Loucy (cell line): ENCODE data around the gene THAP9.

Experiments
- H2AFZ ChIP-seq: fragments of 200-600 bp; sonication (generic); 2 replicates; pipeline ENCODE4 v1.6.0; 2016; ENCODE audit warnings: antibody characterized with exemption, mild to moderate bottlenecking, low read length, moderate library complexity
- H3F3A ChIP-seq: fragments of 200-600 bp; 2 replicates; pipeline ENCODE4 v1.6.0; 2016; ENCODE audit warnings: antibody characterized with exemption, low read depth, mild to moderate bottlenecking
- H3K27me3 ChIP-seq: fragments of 200-600 bp; sonication (generic); 2 replicates; pipeline ENCODE4 v1.6.1; 2014; ENCODE audit warnings: low read length, mild to moderate bottlenecking; ENCODE audit not compliant: insufficient read depth, poor library complexity, severe bottlenecking
- H3K36me3 ChIP-seq: fragments of 200-600 bp; sonication (generic); 2 replicates; pipeline ENCODE4 v1.6.1; 2016; ENCODE audit warnings: low read length; ENCODE audit not compliant: insufficient read depth
- H3K4me1 ChIP-seq: fragments of 200-600 bp; sonication (generic); 2 replicates; pipeline ENCODE4 v1.5.1; 2014; ENCODE audit warnings: low read length, mild to moderate bottlenecking; ENCODE audit not compliant: insufficient read depth, poor library complexity, severe bottlenecking
- H3K4me2 ChIP-seq: fragments of 200-600 bp; sonication (generic); 2 replicates; pipeline ENCODE4 v1.6.0; 2014; ENCODE audit warnings: antibody characterized with exemption, low read length, low read depth, mild to moderate bottlenecking; ENCODE audit not compliant: poor library complexity, severe bottlenecking
- H3K4me3 ChIP-seq: fragments of 200-600 bp; sonication (generic); 2 replicates; pipeline ENCODE4 v1.5.1; 2014; ENCODE audit warnings: low read length, mild to moderate bottlenecking, mixed read lengths; ENCODE audit not compliant: poor library complexity, severe bottlenecking
- H3K79me2 ChIP-seq: fragments of 200-600 bp; sonication (generic); 2 replicates; pipeline ENCODE4 v1.6.1; 2014; ENCODE audit warnings: low read length; ENCODE audit not compliant: insufficient read depth
- H3K9ac ChIP-seq: fragments of 200-600 bp; sonication (generic); 2 replicates; pipeline ENCODE4 v1.6.0; 2014; ENCODE audit warnings: mild to moderate bottlenecking, low read depth, low read length, moderate library complexity; ENCODE audit not compliant: poor library complexity, severe bottlenecking
- H3K9me2 ChIP-seq: fragments of 200-600 bp; sonication (generic); replicated peaks from 2 replicates; pipeline ENCODE4 v1.6.1; 2016; ENCODE audit warnings: low read depth, low read length, mixed read lengths
- H3K9me3 ChIP-seq: fragments of 200-600 bp; sonication (generic); 2 replicates; pipeline ENCODE4 v1.6.1; 2014; ENCODE audit warnings: mild to moderate bottlenecking, antibody characterized with exemption, low read length, low read depth; ENCODE audit not compliant: insufficient read depth
- H4K20me1 ChIP-seq: fragments of 200-600 bp; sonication (generic); 2 replicates; pipeline ENCODE4 v1.6.0; 2014; ENCODE audit warnings: antibody characterized with exemption, low read length, mild to moderate bottlenecking; ENCODE audit not compliant: insufficient read depth, poor library complexity, severe bottlenecking
- EZH2phosphoT487 ChIP-seq: fragments of 200-600 bp; IDR thresholded peaks from 2 replicates; pipeline ENCODE4 v1.6.1; 2018; ENCODE audit warnings: antibody characterized with exemption, mild to moderate bottlenecking, moderate library complexity, borderline replicate concordance
- TF ChIP-seq, protein P1 (sequence below): fragments of 200-600 bp; sonication (generic); conservative IDR thresholded peaks from 2 replicates; pipeline ENCODE4 v1.5.1; 2014; ENCODE audit warnings: mild to moderate bottlenecking, antibody characterized with exemption, low read length

THAP9 gene

DNA sequence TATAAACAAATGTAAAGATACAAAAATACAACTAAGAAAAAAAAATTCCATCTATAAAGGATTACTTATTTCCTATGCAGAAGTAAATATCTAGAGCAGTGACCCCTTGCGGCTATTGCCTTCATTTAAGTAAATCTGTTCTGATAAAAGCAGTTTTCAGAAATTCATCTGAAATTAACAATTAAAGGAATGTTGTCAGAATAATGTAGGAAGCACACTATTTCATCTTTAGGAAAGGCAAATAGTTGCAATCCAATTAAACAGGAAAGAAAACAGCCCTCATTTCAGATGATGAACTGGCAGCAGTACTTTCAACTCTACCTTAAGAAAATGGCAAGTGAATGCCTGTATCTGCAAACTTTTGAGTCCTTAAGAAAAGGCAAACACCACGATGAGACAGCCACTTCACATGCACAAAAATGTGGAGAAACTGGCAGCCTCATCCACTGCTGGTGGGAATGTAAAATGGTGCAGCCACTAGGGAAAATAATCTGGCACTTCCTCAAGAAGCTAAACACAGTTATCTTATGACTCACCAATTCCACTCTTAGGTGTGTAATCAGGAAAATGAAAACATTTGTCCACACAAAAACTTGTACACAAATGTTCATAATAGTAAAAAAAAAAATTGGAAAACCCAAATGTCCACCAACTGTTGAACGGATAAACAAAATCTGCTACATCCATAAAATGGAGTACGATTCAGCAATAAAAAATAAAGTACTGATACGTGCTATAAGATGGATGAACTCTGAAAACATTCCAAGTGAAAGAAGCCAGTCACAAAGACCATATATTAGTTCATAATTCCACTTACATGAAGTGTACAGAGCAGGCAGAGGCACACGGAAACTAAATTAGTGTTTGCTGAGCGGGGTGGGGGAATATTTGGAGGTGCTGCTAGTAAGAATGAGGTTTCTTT is 2.0 kb upstream of the THAP9 start:
- peak overlapping the region; percentile 85 for H3K9ac ChIP-seq
- H4K20me1 ChIP-seq: peaks cover 63% of the 10 kb centered on the region
- H3K9me3 ChIP-seq: no peaks in the 10 kb centered on the region
- H3K4me3 ChIP-seq: peak overlapping the region; percentile 83
- 0 out of 2 replicates have a peak, but pooled peaks cover 5% of the 10 kb centered on the region for H3F3A ChIP-seq
- H2AFZ ChIP-seq: no peak overlapping the region
- H3K27me3 ChIP-seq: peaks cover 8% of the 10 kb centered on the region
- TF ChIP-seq, protein P1, sequence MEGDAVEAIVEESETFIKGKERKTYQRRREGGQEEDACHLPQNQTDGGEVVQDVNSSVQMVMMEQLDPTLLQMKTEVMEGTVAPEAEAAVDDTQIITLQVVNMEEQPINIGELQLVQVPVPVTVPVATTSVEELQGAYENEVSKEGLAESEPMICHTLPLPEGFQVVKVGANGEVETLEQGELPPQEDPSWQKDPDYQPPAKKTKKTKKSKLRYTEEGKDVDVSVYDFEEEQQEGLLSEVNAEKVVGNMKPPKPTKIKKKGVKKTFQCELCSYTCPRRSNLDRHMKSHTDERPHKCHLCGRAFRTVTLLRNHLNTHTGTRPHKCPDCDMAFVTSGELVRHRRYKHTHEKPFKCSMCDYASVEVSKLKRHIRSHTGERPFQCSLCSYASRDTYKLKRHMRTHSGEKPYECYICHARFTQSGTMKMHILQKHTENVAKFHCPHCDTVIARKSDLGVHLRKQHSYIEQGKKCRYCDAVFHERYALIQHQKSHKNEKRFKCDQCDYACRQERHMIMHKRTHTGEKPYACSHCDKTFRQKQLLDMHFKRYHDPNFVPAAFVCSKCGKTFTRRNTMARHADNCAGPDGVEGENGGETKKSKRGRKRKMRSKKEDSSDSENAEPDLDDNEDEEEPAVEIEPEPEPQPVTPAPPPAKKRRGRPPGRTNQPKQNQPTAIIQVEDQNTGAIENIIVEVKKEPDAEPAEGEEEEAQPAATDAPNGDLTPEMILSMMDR: peak; percentile 89
- TF ChIP-seq EZH2phosphoT487: no peak
- peaks cover 54% of the 10 kb centered on the region for H3K4me1 ChIP-seq
- H3K36me3 ChIP-seq: peaks cover 31% of the 10 kb centered on the region; the same call in 1 of the 2 replicates
- no peaks in the 10 kb centered on the region for H3K9me2 ChIP-seq
- H3K79me2 ChIP-seq: peaks cover 90% of the 10 kb centered on the region
- peak overlapping the region; percentile 91 for H3K4me2 ChIP-seq

DNA sequence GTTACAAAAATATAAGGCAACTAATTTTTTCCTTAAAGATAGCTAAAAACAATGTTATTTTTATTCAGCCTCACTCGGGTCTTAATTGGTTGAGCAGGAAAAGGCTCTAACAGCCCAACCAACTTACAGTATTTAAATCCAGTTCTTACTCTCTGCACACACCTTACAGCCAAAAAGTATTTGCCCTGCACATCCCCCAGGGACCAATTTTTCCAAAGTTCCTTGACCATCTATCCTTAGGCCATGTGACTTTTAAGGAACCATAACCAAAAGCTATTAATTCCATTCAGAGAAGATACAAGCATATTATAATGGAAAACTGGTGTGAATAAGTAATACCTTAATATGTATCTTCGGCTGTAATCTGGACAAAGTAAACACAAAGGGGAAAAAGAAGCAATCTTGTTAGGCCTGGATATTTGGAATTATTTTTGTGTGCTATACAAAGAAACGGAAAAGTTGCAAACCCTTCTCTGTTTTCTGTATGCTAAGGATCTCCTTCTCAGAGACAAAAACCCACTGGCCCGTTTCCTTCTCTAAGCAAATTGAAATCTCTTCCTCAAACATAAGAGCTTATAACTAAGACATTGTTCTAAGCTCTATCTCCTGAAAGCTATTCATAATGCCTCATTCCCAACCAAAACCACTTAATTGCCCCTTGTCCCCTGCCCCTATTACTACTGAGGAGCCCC is 1.0 kb upstream of the THAP9 start:
- H3K9me3 ChIP-seq: no peaks in the 10 kb centered on the region
- H3K79me2 ChIP-seq: peaks cover 81% of the 10 kb centered on the region
- H3F3A ChIP-seq: 0 out of 2 replicates have a peak, but pooled peaks cover 5% of the 10 kb centered on the region
- peak overlapping the region; percentile 83 for H3K4me3 ChIP-seq
- peak overlapping the region; percentile 69; the same call in 1 of the 2 replicates for H2AFZ ChIP-seq
- peaks cover 22% of the 10 kb centered on the region; the same call in 1 of the 2 replicates for H3K36me3 ChIP-seq
- H3K9ac ChIP-seq: peak overlapping the region; percentile 85
- peak overlapping the region; percentile 91 for H3K4me2 ChIP-seq
- H3K27me3 ChIP-seq: peaks cover 8% of the 10 kb centered on the region
- no peaks in the 10 kb centered on the region for H3K9me2 ChIP-seq
- peaks cover 55% of the 10 kb centered on the region for H4K20me1 ChIP-seq
- TF ChIP-seq EZH2phosphoT487: no peak
- TF ChIP-seq, protein P1: no peak
- H3K4me1 ChIP-seq: peaks cover 51% of the 10 kb centered on the region

DNA sequence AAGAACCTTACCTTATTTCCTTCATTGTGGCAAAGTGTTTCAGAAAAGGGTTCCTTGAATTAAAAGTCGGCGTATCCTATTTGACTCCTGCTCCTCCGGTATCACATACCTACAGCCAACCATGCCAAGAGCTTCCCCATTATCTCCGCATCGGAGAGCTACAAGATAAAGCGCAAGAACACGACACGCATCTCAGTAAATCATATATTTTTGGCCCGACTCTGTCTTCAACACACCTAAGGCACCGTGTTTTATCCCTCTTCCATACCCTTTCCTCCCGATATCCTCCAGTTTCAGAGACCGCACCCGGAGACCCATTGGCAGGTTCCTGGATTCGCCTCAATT is 497 bp upstream of the THAP9 start:
- no peaks in the 10 kb centered on the region for H3K9me2 ChIP-seq
- H3K4me2 ChIP-seq: peak overlapping the region; percentile 91
- H3K27me3 ChIP-seq: peaks cover 8% of the 10 kb centered on the region
- peaks cover 16% of the 10 kb centered on the region; the same call in 1 of the 2 replicates for H3K36me3 ChIP-seq
- H3K4me1 ChIP-seq: peaks cover 51% of the 10 kb centered on the region
- H2AFZ ChIP-seq: peak overlapping the region; percentile 69
- peak overlapping the region; percentile 85 for H3K9ac ChIP-seq
- peak overlapping the region; percentile 83 for H3K4me3 ChIP-seq
- H3F3A ChIP-seq: peaks cover 5% of the 10 kb centered on the region; the same call in 1 of the 2 replicates
- TF ChIP-seq, protein P1: no peak
- no peak for TF ChIP-seq EZH2phosphoT487
- no peaks in the 10 kb centered on the region for H3K9me3 ChIP-seq
- peaks cover 76% of the 10 kb centered on the region for H3K79me2 ChIP-seq
- peaks cover 50% of the 10 kb centered on the region for H4K20me1 ChIP-seq
